SU-DHL-6 (cell line): ENCODE data around the gene NT5C1A.

Experiments
- EZH2phosphoT487 ChIP-seq: fragments of 200-600 bp; sonication (generic), shearing (Covaris generic); conservative IDR thresholded peaks from 2 replicates; pipeline ENCODE4 v1.6.1; 2018; ENCODE audit warnings: mild to moderate bottlenecking, antibody characterized with exemption, low read length, moderate library complexity, mixed read lengths
- TF ChIP-seq, protein P1 (sequence below): fragments of 200-600 bp; sonication (generic); IDR thresholded peaks from one replicate; pipeline ENCODE4 v1.5.1; 2017; ENCODE audit warnings: antibody characterized with exemption, mild to moderate bottlenecking, low read length, moderate library complexity; ENCODE audit not compliant: insufficient read depth, poor library complexity, severe bottlenecking

DNA sequence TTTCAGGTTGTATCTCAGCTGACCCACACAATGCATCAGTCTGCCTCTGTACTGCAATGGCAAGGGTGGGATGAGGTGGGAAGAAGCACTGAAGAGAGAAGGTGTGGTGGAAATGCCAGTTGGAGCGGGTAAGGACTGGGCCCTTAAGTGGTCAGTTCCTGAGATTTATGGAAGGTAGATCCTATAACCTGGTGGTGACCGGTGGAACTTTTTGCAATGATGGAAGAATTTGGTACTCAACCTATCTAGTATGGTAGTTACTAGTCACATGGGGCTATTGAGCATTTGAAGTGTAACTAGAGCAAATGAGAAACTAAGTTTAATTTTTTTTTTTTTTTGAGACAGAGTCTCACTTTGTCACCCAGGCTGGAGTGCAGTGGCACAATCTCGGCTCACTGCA is 27.5 kb upstream of the NT5C1A start:
- TF ChIP-seq, protein P1, sequence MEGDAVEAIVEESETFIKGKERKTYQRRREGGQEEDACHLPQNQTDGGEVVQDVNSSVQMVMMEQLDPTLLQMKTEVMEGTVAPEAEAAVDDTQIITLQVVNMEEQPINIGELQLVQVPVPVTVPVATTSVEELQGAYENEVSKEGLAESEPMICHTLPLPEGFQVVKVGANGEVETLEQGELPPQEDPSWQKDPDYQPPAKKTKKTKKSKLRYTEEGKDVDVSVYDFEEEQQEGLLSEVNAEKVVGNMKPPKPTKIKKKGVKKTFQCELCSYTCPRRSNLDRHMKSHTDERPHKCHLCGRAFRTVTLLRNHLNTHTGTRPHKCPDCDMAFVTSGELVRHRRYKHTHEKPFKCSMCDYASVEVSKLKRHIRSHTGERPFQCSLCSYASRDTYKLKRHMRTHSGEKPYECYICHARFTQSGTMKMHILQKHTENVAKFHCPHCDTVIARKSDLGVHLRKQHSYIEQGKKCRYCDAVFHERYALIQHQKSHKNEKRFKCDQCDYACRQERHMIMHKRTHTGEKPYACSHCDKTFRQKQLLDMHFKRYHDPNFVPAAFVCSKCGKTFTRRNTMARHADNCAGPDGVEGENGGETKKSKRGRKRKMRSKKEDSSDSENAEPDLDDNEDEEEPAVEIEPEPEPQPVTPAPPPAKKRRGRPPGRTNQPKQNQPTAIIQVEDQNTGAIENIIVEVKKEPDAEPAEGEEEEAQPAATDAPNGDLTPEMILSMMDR: no peak
- no peak for TF ChIP-seq EZH2phosphoT487
